HUES64 (cell line): Measurements from ENCODE around the gene ACSL4.
"Not testable (repeated sequence)": the region's sequence is repeated elsewhere in the genome, so short reads cannot be mapped to it uniquely, and the experiment has no call there.

ENCODE experiments used
- H3K27ac ChIP-seq: 2 replicates; pipeline ENCODE4 v1.7.0; 2013; ENCODE audit warnings: low read depth, low read length, inconsistent platforms
- H3K27me3 ChIP-seq: 2 replicates; pipeline ENCODE4 v1.6.1; 2013; ENCODE audit warnings: mild to moderate bottlenecking, low read length; ENCODE audit not compliant: insufficient read depth
- H3K36me3 ChIP-seq: 2 replicates; pipeline ENCODE4 v1.6.1; 2013; ENCODE audit warnings: mild to moderate bottlenecking, low read length; ENCODE audit not compliant: insufficient read depth
- H3K4me1 ChIP-seq: 2 replicates; pipeline ENCODE4 v1.6.1; 2013; ENCODE audit warnings: mild to moderate bottlenecking, low read length, moderate library complexity; ENCODE audit not compliant: insufficient read depth
- H3K4me3 ChIP-seq: 2 replicates; pipeline ENCODE4 v1.5.1; 2013; ENCODE audit warnings: mild to moderate bottlenecking, low read length, moderate library complexity
- H3K9ac ChIP-seq: 2 replicates; pipeline ENCODE4 v1.6.1; 2013; ENCODE audit warnings: mild to moderate bottlenecking, low read depth, low read length
- H3K9me3 ChIP-seq: 2 replicates; pipeline ENCODE4 v1.6.1; 2013; ENCODE audit warnings: low read depth, low read length; ENCODE audit not compliant: insufficient read depth
- WGBS: fragments of 150-250, 120-280 bp; methylation state at CpG from one replicate; pipeline ENCODE4 v1.1.7; 2013; ENCODE audit warnings: missing lambda C conversion rate; 5-methylcytosine and 5-hydroxymethylcytosine counted together

The ACSL4 gene

DNA sequence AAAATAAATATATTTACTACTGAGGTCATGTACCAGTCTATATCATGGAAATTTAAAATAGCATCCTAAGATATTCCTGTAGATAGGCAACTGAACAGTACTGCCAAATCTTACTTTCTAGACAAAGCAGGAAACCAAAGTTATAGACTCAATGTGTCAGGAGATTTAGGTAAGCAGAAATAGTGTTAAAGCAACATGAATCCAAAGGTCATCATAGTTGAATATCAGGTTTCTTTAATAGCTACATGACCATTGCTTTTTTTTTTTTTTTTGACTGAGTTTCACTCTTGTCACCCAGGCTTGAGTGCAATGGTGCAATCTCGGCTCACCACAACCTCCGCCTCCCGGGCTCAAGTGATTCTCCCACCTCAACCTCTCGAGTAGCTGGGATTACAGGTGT is 20.2 kb upstream of the ACSL4 start:
- WGBS = 94% methylated on average over 4 of the region's 4 CpGs
- H3K36me3 ChIP-seq = no peaks in the 10 kb centered on the region
- no peak overlapping the region for H3K27ac ChIP-seq
- H3K27me3 ChIP-seq = no peaks in the 10 kb centered on the region
- no peaks in the 10 kb centered on the region for H3K9me3 ChIP-seq
- no peak overlapping the region for H3K4me3 ChIP-seq
- H3K4me1 ChIP-seq = no peaks in the 10 kb centered on the region
- H3K9ac ChIP-seq = no peak overlapping the region

- H3K36me3 ChIP-seq = no peaks in the 10 kb centered on the region
- no peaks in the 10 kb centered on the region for H3K9me3 ChIP-seq
- H3K9ac ChIP-seq = no peak overlapping the region
- H3K4me1 ChIP-seq = no peaks in the 10 kb centered on the region
- H3K4me3 ChIP-seq = no peak overlapping the region
- H3K27me3 ChIP-seq = no peaks in the 10 kb centered on the region
- WGBS = 95% methylated on average over 2 of the region's 2 CpGs
- H3K27ac ChIP-seq = no peak overlapping the region
These were observed 18.6 kb upstream of the ACSL4 start for GRCh38 chrX:109751698-109752097.

GRCh38 chrX:109749207-109749606 is 16.1 kb upstream of the ACSL4 start:
- Histone ChIP-seq H3K36me3 (no peaks in the 10 kb centered on the region), H3K27ac (no peak overlapping the region)
- WGBS = 95% methylated on average over 14 of the region's 14 CpGs

GRCh38 chrX:109747681-109748080 is 14.6 kb upstream of the ACSL4 start:
- no peaks in the 10 kb centered on the region for H3K27me3 ChIP-seq
- 98% methylated on average over 9 of the region's 9 CpGs for WGBS

More at GRCh38 chrX:109749207-109749606, 16.1 kb upstream of the ACSL4 start:
- Histone ChIP-seq H3K9me3 (no peaks in the 10 kb centered on the region), H3K4me3 (no peak overlapping the region), H3K4me1 (no peaks in the 10 kb centered on the region), H3K27me3 (no peaks in the 10 kb centered on the region), H3K9ac (no peak overlapping the region)

GRCh38 chrX:109742722-109743121 is 9.7 kb upstream of the ACSL4 start:
- no peak overlapping the region for H3K9ac ChIP-seq
- H3K9me3 ChIP-seq = no peaks in the 10 kb centered on the region
- no peak overlapping the region for H3K4me3 ChIP-seq
- no peaks in the 10 kb centered on the region for H3K27me3 ChIP-seq
- no peak overlapping the region for H3K27ac ChIP-seq
- H3K36me3 ChIP-seq = no peaks in the 10 kb centered on the region
- WGBS = 50% methylated on average over 2 of the region's 4 CpGs
- H3K4me1 ChIP-seq = no peaks in the 10 kb centered on the region

More at GRCh38 chrX:109747681-109748080, 14.6 kb upstream of the ACSL4 start:
- no peak overlapping the region for H3K27ac ChIP-seq
- no peaks in the 10 kb centered on the region for H3K36me3 ChIP-seq
- H3K9me3 ChIP-seq = no peaks in the 10 kb centered on the region
- no peak overlapping the region for H3K4me3 ChIP-seq
- no peaks in the 10 kb centered on the region for H3K4me1 ChIP-seq
- H3K9ac ChIP-seq = no peak overlapping the region

DNA sequence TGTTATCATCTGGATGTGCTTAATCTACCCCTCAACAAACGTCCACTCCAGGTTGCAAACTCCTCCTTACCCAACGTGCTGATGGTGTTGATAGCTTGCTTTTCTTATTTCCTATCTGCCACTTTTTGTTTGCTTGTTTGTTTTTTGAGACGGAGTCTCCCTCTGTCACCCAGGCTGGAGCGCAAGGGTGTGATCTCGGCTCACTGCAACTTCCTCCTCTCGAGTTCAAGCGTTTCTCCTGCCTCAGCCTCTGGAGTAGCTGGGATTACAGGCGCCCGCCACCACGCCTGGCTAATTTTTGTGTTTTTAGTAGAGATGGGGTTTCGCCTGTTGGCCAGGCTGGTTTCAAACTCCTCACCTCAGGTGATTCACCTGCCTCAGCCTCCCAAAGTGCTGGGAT is 7.8 kb upstream of the ACSL4 start:
- not testable (repeated sequence) for H3K4me3 ChIP-seq, H3K27me3 ChIP-seq, H3K9ac ChIP-seq, H3K4me1 ChIP-seq, H3K36me3 ChIP-seq, H3K27ac ChIP-seq, H3K9me3 ChIP-seq
- WGBS = 71% methylated on average over 8 of the region's 11 CpGs

GRCh38 chrX:109740433-109740809 is 7.4 kb upstream of the ACSL4 start:
- no peaks in the 10 kb centered on the region for H3K4me1 ChIP-seq
- H3K36me3 ChIP-seq = no peaks in the 10 kb centered on the region
- H3K4me3 ChIP-seq = no peak overlapping the region
- H3K27ac ChIP-seq = no peak overlapping the region
- no peak overlapping the region for H3K9ac ChIP-seq
- H3K27me3 ChIP-seq = no peaks in the 10 kb centered on the region
- H3K9me3 ChIP-seq = no peaks in the 10 kb centered on the region

DNA sequence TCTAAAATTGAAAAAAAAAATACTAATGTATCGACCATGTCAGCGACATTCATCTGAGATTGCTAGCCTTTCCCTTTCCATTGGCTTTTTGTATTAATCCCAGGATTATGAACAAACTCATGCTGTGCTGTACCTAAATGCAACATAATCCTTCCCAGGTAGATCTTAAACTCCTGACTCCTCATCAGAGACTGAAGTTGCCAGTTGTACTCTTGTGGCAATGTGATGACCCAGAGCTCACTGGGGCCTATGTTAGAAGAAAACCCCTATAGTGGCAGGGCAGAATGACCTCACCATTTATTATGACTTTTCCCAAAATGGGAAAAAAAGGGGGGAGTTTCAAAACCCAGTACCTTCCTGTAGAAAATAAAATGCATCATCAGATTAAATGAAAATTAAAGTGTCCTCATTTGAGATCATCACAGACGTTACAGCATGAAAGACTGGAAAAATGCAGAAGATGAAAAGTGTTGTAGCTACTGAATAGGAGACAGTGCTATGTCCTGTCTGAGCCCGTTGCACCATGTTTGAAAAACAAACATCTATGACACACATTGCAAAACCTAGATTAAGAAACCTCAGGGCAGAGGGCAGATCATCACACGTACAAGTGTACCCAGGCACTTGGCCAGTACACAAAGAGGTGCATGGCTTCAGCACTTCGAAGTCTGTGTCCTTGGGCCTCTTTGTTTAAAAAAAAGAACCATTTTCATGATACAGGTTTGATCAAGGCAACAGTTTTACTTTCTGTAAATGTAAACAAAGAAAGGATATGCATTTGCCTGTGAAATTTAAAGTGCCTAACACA is 6.8 kb upstream of the ACSL4 start:
- H3K36me3 ChIP-seq = no peaks in the 10 kb centered on the region
- H3K4me1 ChIP-seq = no peaks in the 10 kb centered on the region
- no peak overlapping the region for H3K27ac ChIP-seq
- 92% methylated on average over 6 of the region's 6 CpGs for WGBS
- no peak overlapping the region for H3K4me3 ChIP-seq
- H3K9ac ChIP-seq = no peak overlapping the region
- H3K9me3 ChIP-seq = no peaks in the 10 kb centered on the region
- peaks cover 3% of the 10 kb centered on the region for H3K27me3 ChIP-seq

DNA sequence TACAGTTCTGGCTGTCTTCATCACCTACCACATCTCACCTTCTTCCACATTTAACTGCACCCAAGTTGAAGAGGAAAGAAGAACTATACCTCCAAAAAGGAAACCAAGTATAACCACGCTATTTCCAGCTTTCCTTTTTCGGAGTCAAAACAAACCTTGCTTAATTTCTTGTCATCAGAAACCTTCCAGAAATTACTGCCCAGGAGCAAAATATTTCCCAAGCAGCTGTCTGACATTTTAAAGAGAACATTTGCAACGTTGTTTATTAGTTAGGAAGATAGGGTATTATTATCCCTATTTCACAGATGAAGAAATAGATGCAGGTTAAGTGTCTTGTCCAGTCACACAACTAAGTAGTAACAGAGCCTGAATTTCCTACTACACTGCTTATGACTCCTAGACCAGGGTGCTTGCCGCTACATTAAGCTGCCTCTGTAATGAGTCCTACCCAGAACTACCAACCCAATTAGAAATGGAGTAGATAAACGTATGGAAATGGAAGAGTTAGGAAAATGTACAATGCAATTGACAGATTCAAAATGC is 2.2 kb upstream of the ACSL4 start:
- H3K4me3 ChIP-seq = no peak overlapping the region
- 94% methylated on average over 4 of the region's 5 CpGs for WGBS
- no peaks in the 10 kb centered on the region for H3K36me3 ChIP-seq
- no peak overlapping the region for H3K9ac ChIP-seq
- H3K4me1 ChIP-seq = 0 out of 2 replicates have a peak, but pooled peaks cover 7% of the 10 kb centered on the region
- no peak overlapping the region for H3K27ac ChIP-seq
- peaks cover 17% of the 10 kb centered on the region for H3K27me3 ChIP-seq
- no peaks in the 10 kb centered on the region for H3K9me3 ChIP-seq

DNA sequence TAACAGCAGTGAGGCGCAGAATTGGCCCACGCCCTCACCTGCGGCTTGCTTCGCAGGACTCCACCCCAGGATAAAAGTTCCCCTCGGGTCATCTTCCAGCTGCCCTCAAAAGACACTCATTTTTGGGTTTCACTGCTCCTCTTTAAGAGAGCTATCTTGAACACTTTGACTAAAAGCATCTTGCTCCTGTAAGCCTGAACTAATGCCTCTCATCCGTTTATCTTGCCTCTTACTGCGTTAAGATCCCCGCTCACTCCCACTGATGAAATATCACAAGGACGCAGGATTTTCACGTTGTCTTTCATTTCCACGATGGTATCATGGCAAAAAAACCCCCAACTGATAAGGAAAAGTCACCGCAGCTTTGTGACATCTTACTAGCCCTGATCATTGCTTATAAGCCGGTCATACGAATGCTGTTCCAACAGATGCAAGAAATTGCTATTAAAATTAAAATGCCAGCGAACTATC is 591 bp upstream of the ACSL4 start:
- Histone ChIP-seq H3K4me1 (0 out of 2 replicates have a peak, but pooled peaks cover 7% of the 10 kb centered on the region), H3K4me3 (peak overlapping the region; percentile 85), H3K9me3 (no peaks in the 10 kb centered on the region), H3K9ac (no peak overlapping the region), H3K36me3 (no peaks in the 10 kb centered on the region), H3K27ac (no peak overlapping the region), H3K27me3 (peaks cover 17% of the 10 kb centered on the region)
- 24% methylated on average over 15 of the region's 15 CpGs for WGBS

- WGBS = under 1% methylated on average over 19 of the region's 21 CpGs
- Histone ChIP-seq H3K27ac (peak overlapping the region; percentile 68; the same call in 1 of the 2 replicates), H3K27me3 (peaks cover 17% of the 10 kb centered on the region), H3K4me3 (peak overlapping the region; percentile 85), H3K36me3 (no peaks in the 10 kb centered on the region), H3K4me1 (0 out of 2 replicates have a peak, but pooled peaks cover 7% of the 10 kb centered on the region), H3K9ac (peak overlapping the region; percentile 75), H3K9me3 (no peaks in the 10 kb centered on the region)
These were observed 848 bp downstream of the ACSL4 start for GRCh38 chrX:109732017-109732801.
